ENCODE measurements around the gene CSF1. TPM values are rescaled to one million over a fixed set of nuclear protein-coding genes. Genes with fewer than 3 reads are reported as not detected.
"Not testable (repeated sequence)": the region's sequence is repeated elsewhere in the genome, so short reads cannot be mapped to it uniquely, and the experiment has no call there.

Gene CSF1, protein sequence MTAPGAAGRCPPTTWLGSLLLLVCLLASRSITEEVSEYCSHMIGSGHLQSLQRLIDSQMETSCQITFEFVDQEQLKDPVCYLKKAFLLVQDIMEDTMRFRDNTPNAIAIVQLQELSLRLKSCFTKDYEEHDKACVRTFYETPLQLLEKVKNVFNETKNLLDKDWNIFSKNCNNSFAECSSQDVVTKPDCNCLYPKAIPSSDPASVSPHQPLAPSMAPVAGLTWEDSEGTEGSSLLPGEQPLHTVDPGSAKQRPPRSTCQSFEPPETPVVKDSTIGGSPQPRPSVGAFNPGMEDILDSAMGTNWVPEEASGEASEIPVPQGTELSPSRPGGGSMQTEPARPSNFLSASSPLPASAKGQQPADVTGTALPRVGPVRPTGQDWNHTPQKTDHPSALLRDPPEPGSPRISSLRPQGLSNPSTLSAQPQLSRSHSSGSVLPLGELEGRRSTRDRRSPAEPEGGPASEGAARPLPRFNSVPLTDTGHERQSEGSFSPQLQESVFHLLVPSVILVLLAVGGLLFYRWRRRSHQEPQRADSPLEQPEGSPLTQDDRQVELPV
- 12.9 and 23.2 TPM in 2 replicates for total RNA-seq (2014; rRNA removed; shearing (Covaris generic))

- peak; percentile 88 for DNase-seq (ENCODE audit: low read depth)
These were observed at the start of gene CSF1 for GRCh38 chr1:109910123-109910962. Gene CSF1 (plus strand): TSS chr1:109910849. CDS start chr1:109911024, 175 bp downstream.

DNA sequence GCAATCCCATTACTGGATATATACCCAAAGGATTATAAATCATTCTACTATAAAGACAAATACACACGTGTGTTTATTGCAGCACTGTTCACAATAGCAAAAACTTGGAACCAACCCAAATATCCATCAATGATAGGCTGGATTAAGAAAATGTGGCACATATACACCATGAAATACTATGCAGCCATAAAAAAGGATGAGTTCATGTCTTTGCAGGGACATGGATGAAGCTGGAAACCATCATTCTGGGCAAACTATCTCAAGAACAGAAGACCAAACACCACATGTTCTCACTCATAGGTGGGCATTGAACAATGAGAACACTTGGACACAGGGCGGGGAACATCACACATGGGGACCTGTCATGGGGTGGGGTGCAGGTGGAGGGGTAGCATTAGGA, 49.0 kb upstream of the CSF1 start:
- not testable (repeated sequence) for DNase-seq (ENCODE audit: low read depth)

DNA sequence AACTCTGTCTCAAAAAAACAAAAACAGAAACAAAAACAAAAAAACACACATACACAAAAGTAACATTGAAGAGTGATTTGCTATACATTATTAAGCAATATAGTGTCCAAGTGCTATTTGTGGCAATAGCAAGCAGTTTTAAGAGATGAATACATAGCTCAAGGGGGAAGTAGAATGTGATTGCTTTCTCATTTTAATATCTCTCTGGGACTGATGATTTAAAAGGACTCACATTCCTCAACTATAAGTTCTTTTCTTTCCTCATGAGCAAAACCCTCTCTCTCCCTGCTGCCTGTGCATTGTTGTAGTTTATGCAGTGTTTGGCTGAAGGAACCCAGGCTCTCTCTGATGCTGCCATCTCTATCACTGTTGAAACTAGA, 47.0 kb upstream of the CSF1 start:
- DNase-seq (ENCODE audit: low read depth), result no peak

DNA sequence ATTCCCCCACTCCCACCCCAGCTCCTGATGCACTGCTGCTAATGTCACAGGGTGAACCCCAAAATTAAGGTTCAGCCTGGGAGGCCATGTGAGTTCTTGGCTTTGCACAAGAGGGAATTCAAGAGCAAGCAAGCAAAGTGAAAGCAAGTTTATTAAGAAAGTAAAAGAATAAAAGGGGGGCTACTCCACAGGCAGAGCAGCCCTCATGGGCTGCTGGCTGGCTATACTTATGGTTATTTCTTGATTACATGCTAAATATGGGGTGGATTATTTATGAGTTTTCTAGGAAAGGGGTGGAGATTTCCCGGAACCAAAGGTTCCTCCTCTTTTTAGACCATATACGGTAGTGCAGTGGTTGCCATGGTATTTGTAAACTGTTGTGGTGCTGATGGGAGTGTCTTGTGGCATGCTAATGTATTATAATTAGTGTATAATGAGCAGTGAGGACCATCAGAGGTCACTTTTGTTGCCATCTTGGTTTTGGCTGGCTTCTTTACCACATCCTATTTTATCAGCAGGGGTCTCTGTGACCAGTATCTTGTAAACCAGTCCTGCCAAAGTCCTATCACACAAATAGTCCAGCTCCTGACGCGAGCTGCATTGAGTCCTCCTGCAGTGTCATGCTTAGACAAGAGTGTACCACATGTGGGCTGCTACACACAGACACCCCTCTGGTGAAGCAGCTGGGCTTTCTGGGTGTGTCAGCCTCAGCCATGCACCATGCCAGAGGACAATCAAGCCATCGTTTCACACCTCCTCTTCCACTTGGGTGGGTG, 46.4 kb upstream of the CSF1 start:
- DNase-seq (ENCODE audit: low read depth), result no peak

DNA sequence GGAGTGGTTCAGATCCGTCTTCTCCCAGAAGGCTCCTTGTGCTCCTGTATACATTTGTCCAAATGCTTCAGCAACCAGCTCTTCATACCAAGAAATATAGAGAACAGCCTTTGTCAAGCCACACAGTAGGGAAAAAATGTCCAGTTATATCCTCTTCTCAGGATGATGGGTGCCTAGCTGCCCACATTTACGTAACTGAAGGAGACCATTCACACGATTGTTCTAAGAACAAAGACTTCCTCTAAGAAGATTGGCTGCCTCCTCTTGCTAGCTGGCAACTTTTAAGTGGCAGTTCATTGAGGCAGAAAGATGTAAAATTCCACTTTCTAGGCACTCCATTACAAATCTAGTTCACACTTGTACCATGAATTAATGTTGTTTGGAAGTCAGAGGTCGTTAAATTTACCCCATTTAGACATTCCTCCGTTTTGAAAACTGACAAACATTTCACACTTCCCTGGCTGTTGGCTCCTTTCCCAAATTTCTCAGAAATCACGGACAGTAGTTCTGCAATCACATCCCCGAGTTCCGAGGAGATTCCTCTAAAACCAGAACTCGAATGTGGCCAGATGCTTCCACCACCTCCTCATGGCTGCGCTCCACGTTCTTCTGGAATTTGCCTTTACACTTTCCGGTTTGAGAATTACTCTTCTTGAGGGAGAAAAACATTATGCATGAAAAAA, 45.6 kb upstream of the CSF1 start:
- no peak for DNase-seq (ENCODE audit: low read depth)

- DNase-seq (ENCODE audit: low read depth), result no peak
These were observed 44.6 kb upstream of the CSF1 start for GRCh38 chr1:109866071-109866470.

- peak; percentile 80 for DNase-seq (ENCODE audit: low read depth)
These were observed 37.1 kb upstream of the CSF1 start for GRCh38 chr1:109873278-109874175.

DNA sequence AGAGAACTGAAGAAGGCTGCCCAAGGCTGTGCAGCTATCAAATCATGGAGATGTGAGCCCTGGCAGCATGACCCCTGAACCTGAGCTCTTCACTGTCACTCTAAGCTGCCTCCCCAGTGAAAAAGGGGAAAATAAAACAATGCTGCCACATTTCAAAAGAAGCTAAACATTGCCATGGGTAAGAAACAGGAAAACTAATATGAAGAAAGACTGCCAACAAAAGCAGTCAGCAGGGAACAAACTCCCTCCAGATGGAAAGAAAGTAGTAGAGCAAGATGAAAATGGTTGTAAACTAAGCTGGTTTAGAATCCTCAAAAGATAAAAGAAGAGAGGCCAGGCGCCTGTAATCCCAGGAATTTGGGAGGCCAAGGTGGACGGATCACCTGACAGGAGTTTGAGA, 36.2 kb upstream of the CSF1 start:
- no peak for DNase-seq (ENCODE audit: low read depth)

GRCh38 chr1:109875874-109876273, 34.8 kb upstream of the CSF1 start:
- DNase-seq (ENCODE audit: low read depth), result no peak

DNA sequence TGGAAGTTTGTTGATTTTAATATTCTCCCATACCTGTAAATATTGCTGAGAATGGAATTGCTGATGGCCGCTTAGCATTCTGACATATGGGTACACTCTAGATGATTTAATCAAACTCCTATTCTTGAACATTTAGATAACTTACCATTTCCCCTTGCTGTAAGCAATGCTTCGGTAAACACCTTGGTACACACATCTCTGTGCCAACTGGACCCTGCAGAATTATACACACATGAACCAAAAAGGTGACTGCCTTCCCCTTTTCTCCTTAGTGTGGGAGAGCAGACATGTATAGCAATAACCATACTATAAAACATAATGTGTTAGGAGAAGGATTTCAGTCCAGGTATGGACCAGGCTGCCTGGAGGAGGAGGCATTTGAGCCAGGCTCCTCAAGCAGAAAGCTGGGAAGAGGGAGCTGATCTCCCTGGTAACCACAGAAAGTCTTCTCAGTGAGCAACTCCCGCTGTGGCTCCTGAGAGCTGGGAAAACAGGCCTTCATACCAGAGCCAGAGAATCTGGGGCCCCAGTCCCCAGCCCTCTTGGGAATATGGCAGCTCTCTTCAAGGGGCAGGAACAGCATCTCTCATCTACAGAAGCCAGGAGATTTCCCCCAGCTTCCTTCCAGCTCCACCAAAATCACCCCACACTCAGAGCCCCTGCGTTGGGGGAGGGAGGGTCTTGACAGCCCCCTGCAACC, 33.9 kb upstream of the CSF1 start:
- DNase-seq (ENCODE audit: low read depth), result peak; percentile 57

GRCh38 chr1:109877317-109877771, 33.3 kb upstream of the CSF1 start:
- DNase-seq (ENCODE audit: low read depth), result peak; percentile 91

GRCh38 chr1:109877776-109878175, 32.9 kb upstream of the CSF1 start:
- DNase-seq (ENCODE audit: low read depth), result no peak

- DNase-seq (ENCODE audit: low read depth), result no peak
These were observed 32.0 kb upstream of the CSF1 start for GRCh38 chr1:109878531-109879104.

DNA sequence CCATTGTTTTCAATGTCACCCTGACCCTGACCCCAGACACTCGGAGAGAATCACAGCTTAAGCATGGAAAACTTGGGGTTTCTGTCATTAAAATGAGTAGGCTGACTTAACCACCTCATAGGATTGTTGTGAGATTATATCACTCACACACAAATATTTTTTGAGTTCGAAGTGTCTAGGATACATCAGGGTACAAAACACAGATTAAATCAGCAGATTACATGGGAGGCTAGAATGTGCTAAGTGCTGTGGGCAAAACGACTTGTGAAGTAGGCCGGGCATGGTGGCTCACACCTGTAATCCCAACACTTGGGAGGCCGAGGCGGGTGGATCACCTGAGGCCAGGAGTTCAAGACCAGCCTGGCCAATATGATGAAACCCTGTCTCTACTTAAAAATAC, 31.3 kb upstream of the CSF1 start:
- not testable (repeated sequence) for DNase-seq (ENCODE audit: low read depth)

GRCh38 chr1:109879881-109880525, 30.6 kb upstream of the CSF1 start:
- DNase-seq (ENCODE audit: low read depth), result no peak

GRCh38 chr1:109880971-109881894, 29.4 kb upstream of the CSF1 start:
- DNase-seq (ENCODE audit: low read depth), result no peak

GRCh38 chr1:109881906-109882287, 28.8 kb upstream of the CSF1 start:
- DNase-seq (ENCODE audit: low read depth), result no peak

Measured in Daoy (cell line).